OCI-M2 (cell line): ENCODE data around the gene IL10RA.

Source experiments
- DNase-seq: peaks from one replicate; lab custom pipeline; 2025; ENCODE audit not compliant: unreplicated experiment; lab: John Stamatoyannopoulos, UW

The IL10RA gene

GRCh38 chr11:117989351-117990102 lies 3.3 kb downstream of the IL10RA start:
- no peak for DNase-seq

- no peak for DNase-seq
Observed at GRCh38 chr11:117992136-117992535, 5.9 kb downstream of the IL10RA start.

GRCh38 chr11:117992620-117993019 lies 6.4 kb downstream of the IL10RA start:
- no peak for DNase-seq

- no peak for DNase-seq
Observed at GRCh38 chr11:117993988-117994745, 8.0 kb downstream of the IL10RA start.

- no peak for DNase-seq
Observed at GRCh38 chr11:117995472-117995871, 9.3 kb downstream of the IL10RA start.

- DNase-seq: no peak
Observed at GRCh38 chr11:117996058-117996457, 9.9 kb downstream of the IL10RA start.

GRCh38 chr11:117997406-117997805 lies 11.2 kb downstream of the IL10RA start:
- no peak for DNase-seq

- no peak for DNase-seq
Observed at GRCh38 chr11:117997823-117998579, 11.8 kb downstream of the IL10RA start.

- no peak for DNase-seq
Observed at GRCh38 chr11:117998664-117999353, 12.6 kb downstream of the IL10RA start.

GRCh38 chr11:117999354-117999993 lies 13.3 kb downstream of the IL10RA start:
- no peak for DNase-seq

- no peak for DNase-seq
Observed at GRCh38 chr11:118000067-118000849, 14.1 kb downstream of the IL10RA start.

- no peak for DNase-seq
Observed at GRCh38 chr11:118000850-118001228, 14.6 kb downstream of the IL10RA start.

GRCh38 chr11:118001494-118001971 lies 15.3 kb downstream of the IL10RA start:
- DNase-seq: no peak

- DNase-seq: no peak
Observed at GRCh38 chr11:118002010-118002540, 15.9 kb downstream of the IL10RA start.

GRCh38 chr11:118002541-118003423 lies 16.6 kb downstream of the IL10RA start:
- DNase-seq: no peak

GRCh38 chr11:118003456-118003855 lies 17.3 kb downstream of the IL10RA start:
- no peak for DNase-seq

- no peak for DNase-seq
Observed at GRCh38 chr11:118004543-118005223, 18.5 kb downstream of the IL10RA start.
